ENCODE data around the gene GINS3.

The GINS3 gene

GRCh38 chr16:58454856-58455255 is 62.6 kb downstream of the GINS3 start:
- no peak for DNase-seq (ENCODE audit: extremely low spot score)
- TF ChIP-seq SUZ12 (IDR thresholded peaks at IDR 0.05) = no peak
- CTCF ChIA-PET = interaction anchor here (0.6 kb wide), 1 partner anchor 33 kb away, joined by 3 read pairs; no protein-coding TSS in a partner anchor
- POLR2A ChIA-PET = interaction anchor here (1.5 kb wide), 1 partner anchor 62 kb away, joined by 4 read pairs; no protein-coding TSS in a partner anchor
